ENCODE measurements around the gene NOD1. TPM values are rescaled to one million over a fixed set of nuclear protein-coding genes. Genes with fewer than 3 reads are reported as not detected.
A peak's percentile ranks its signal among the peaks of the same experiment; 100 is the strongest.

NOD1 gene
- total RNA-seq, 1 experiment from 2014 or later, result 7.0 TPM

GRCh38 chr7:30459591-30460245, 18.9 kb downstream of the NOD1 start:
- BruUV-seq (replicated peaks), result no TSS peak
- Mint-ChIP-seq H3K36me3 (ENCODE audit: insufficient read depth, unreplicated experiment) (peaks cover 10% of the 10 kb centered on the region), H3K27ac (ENCODE audit: unreplicated experiment) (peak overlapping the region; percentile 45), H3K9me3 (ENCODE audit: unreplicated experiment) (no peaks in the 10 kb centered on the region), H3K4me1 (ENCODE audit: low read depth, unreplicated experiment) (peaks cover 15% of the 10 kb centered on the region), H3K4me3 (ENCODE audit: unreplicated experiment) (peak overlapping the region; percentile 29), H3K27me3 (ENCODE audit: insufficient read depth, unreplicated experiment) (no peaks in the 10 kb centered on the region)
- H3K36me3 ChIP-seq (ENCODE audit: control insufficient read depth, insufficient read depth, low read length), result no peaks in the 10 kb centered on the region
- H3K4me3 ChIP-seq (ENCODE audit: low read depth, low read length), result no peak overlapping the region
- intact Hi-C loops (cut with micrococcal nuclease; ENCODE audit: unreplicated experiment), result no loop called here
- H3K4me1 ChIP-seq, result peaks cover 22% of the 10 kb centered on the region
- DNase-seq, result peak; percentile 60 to 80
- H3K27me3 ChIP-seq (replicated peaks; ENCODE audit: control insufficient read depth, insufficient read depth, low read length), result no peaks in the 10 kb centered on the region
- H3K9me3 ChIP-seq, result no peaks in the 10 kb centered on the region
- ChIA-PET POLR2A (interaction anchor here (0.6 kb wide), 1 partner anchor 34 kb away, joined by 4 read pairs; no protein-coding TSS in a partner anchor), CTCF (interaction anchor here (2.0 kb wide), 1 partner anchor 9 kb away, joined by 13 read pairs; no protein-coding TSS in a partner anchor)
- TF ChIP-seq, protein P1, sequence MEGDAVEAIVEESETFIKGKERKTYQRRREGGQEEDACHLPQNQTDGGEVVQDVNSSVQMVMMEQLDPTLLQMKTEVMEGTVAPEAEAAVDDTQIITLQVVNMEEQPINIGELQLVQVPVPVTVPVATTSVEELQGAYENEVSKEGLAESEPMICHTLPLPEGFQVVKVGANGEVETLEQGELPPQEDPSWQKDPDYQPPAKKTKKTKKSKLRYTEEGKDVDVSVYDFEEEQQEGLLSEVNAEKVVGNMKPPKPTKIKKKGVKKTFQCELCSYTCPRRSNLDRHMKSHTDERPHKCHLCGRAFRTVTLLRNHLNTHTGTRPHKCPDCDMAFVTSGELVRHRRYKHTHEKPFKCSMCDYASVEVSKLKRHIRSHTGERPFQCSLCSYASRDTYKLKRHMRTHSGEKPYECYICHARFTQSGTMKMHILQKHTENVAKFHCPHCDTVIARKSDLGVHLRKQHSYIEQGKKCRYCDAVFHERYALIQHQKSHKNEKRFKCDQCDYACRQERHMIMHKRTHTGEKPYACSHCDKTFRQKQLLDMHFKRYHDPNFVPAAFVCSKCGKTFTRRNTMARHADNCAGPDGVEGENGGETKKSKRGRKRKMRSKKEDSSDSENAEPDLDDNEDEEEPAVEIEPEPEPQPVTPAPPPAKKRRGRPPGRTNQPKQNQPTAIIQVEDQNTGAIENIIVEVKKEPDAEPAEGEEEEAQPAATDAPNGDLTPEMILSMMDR (IDR thresholded peaks at IDR 0.05; ENCODE audit: insufficient read depth in 1 of 2, low read depth in 1 of 2, low read length in 1 of 2, severe bottlenecking in 1 of 2, unreplicated experiment in 1 of 2), result no peak

GRCh38 chr7:30458311-30458710, 20.3 kb downstream of the NOD1 start:
- no TSS peak for BruUV-seq (replicated peaks)
- ChIA-PET POLR2A (no interaction called here), CTCF (interaction anchor here (2.0 kb wide), 1 partner anchor 11 kb away, joined by 13 read pairs; no protein-coding TSS in a partner anchor)
- no peak for DNase-seq
- no peak overlapping the region for H3K27ac Mint-ChIP-seq (ENCODE audit: unreplicated experiment)
- Histone ChIP-seq H3K4me1 (peaks cover 23% of the 10 kb centered on the region), H3K36me3 (ENCODE audit: control insufficient read depth, insufficient read depth, low read length) (no peaks in the 10 kb centered on the region), H3K4me3 (ENCODE audit: low read depth, low read length) (no peak overlapping the region), H3K9me3 (no peaks in the 10 kb centered on the region), H3K27me3 (replicated peaks; ENCODE audit: control insufficient read depth, insufficient read depth, low read length) (no peaks in the 10 kb centered on the region)
- no peaks in the 10 kb centered on the region for H3K27me3 Mint-ChIP-seq (ENCODE audit: insufficient read depth, unreplicated experiment)
- no peak overlapping the region for H3K4me3 Mint-ChIP-seq (ENCODE audit: unreplicated experiment)
- no peaks in the 10 kb centered on the region for H3K9me3 Mint-ChIP-seq (ENCODE audit: unreplicated experiment)
- peaks cover 15% of the 10 kb centered on the region for H3K4me1 Mint-ChIP-seq (ENCODE audit: low read depth, unreplicated experiment)
- intact Hi-C loops (cut with micrococcal nuclease; ENCODE audit: unreplicated experiment), result no loop called here
- H3K36me3 Mint-ChIP-seq (ENCODE audit: insufficient read depth, unreplicated experiment), result peaks cover 10% of the 10 kb centered on the region
- TF ChIP-seq, protein P1 (IDR thresholded peaks at IDR 0.05; ENCODE audit: insufficient read depth in 1 of 2, low read depth in 1 of 2, low read length in 1 of 2, severe bottlenecking in 1 of 2, unreplicated experiment in 1 of 2), result no peak

GRCh38 chr7:30453921-30454320, 24.7 kb downstream of the NOD1 start:
- Histone ChIP-seq H3K9me3 (no peaks in the 10 kb centered on the region), H3K27me3 (replicated peaks; ENCODE audit: control insufficient read depth, insufficient read depth, low read length) (no peaks in the 10 kb centered on the region), H3K36me3 (ENCODE audit: control insufficient read depth, insufficient read depth, low read length) (no peaks in the 10 kb centered on the region; the same call in 1 of the 2 replicates), H3K4me3 (ENCODE audit: low read depth, low read length) (no peak overlapping the region), H3K4me1 (peaks cover 12% of the 10 kb centered on the region)
- H3K27ac Mint-ChIP-seq (ENCODE audit: unreplicated experiment), result no peak overlapping the region
- no peak for DNase-seq
- TF ChIP-seq, protein P1 (IDR thresholded peaks at IDR 0.05; ENCODE audit: insufficient read depth in 1 of 2, low read depth in 1 of 2, low read length in 1 of 2, severe bottlenecking in 1 of 2, unreplicated experiment in 1 of 2), result no peak
- H3K27me3 Mint-ChIP-seq (ENCODE audit: insufficient read depth, unreplicated experiment), result no peaks in the 10 kb centered on the region
- ChIA-PET CTCF (no interaction called here), POLR2A (no interaction called here)
- intact Hi-C loops (cut with micrococcal nuclease; ENCODE audit: unreplicated experiment), result no loop called here
- no TSS peak for BruUV-seq (replicated peaks)
- no peak overlapping the region for H3K4me3 Mint-ChIP-seq (ENCODE audit: unreplicated experiment)
- peaks cover 4% of the 10 kb centered on the region for H3K36me3 Mint-ChIP-seq (ENCODE audit: insufficient read depth, unreplicated experiment)
- no peaks in the 10 kb centered on the region for H3K9me3 Mint-ChIP-seq (ENCODE audit: unreplicated experiment)
- no peaks in the 10 kb centered on the region for H3K4me1 Mint-ChIP-seq (ENCODE audit: low read depth, unreplicated experiment)
